GM10266 (cell line): ENCODE data around the gene RYR3.
"Not testable (repeated sequence)": the region's sequence is repeated elsewhere in the genome, so short reads cannot be mapped to it uniquely, and the experiment has no call there.

ENCODE experiments used
- DNase-seq: peaks from one replicate; pipeline ENCODE4 v3.0.0; 2012; ENCODE audit errors: extremely low spot score
- TF ChIP-seq, protein P1 (sequence below): IDR thresholded peaks from 2 replicates; pipeline ENCODE4 v1.5.1; 2012; ENCODE audit warnings: mild to moderate bottlenecking, low read depth; ENCODE audit not compliant: control insufficient read depth, insufficient read depth; ENCODE audit errors: missing control alignments

Gene RYR3

DNA sequence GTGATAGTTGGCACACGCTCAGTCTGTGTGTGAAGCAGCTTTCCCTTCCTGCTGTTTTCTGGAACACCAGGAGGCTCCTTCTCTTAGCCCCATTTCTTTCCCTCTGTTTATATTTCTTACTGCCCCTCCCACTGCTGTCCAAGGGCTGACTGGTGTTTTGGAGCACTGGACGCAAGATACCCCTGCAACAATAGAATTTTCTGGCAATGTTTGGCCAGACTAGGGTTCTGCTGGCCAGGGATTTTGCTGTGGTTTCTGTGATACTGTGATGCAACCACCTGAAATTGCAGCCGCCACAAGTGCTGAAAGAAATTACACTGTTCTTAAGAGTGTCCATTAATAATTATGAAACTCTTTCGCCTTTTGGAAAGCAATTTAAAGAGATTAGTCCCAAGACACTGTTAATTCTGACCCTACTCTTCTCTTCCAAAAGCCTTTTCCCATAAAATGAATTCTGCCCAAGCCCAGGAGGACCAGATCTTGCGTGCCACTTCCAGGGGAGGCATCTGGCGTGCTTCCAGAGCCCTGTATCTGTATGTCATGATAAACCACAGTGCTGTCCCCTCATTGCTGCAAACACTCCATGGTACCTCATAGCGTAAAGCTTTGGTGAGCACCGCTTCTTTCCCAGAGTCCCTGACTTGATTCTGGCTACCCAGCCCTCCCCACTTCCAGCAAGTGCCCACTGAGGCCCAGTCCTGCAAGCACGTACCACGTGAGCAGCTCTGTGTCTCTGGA, 498.1 kb downstream of the RYR3 start:
- DNase-seq: no peak
- TF ChIP-seq, protein P1, sequence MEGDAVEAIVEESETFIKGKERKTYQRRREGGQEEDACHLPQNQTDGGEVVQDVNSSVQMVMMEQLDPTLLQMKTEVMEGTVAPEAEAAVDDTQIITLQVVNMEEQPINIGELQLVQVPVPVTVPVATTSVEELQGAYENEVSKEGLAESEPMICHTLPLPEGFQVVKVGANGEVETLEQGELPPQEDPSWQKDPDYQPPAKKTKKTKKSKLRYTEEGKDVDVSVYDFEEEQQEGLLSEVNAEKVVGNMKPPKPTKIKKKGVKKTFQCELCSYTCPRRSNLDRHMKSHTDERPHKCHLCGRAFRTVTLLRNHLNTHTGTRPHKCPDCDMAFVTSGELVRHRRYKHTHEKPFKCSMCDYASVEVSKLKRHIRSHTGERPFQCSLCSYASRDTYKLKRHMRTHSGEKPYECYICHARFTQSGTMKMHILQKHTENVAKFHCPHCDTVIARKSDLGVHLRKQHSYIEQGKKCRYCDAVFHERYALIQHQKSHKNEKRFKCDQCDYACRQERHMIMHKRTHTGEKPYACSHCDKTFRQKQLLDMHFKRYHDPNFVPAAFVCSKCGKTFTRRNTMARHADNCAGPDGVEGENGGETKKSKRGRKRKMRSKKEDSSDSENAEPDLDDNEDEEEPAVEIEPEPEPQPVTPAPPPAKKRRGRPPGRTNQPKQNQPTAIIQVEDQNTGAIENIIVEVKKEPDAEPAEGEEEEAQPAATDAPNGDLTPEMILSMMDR: no peak

DNA sequence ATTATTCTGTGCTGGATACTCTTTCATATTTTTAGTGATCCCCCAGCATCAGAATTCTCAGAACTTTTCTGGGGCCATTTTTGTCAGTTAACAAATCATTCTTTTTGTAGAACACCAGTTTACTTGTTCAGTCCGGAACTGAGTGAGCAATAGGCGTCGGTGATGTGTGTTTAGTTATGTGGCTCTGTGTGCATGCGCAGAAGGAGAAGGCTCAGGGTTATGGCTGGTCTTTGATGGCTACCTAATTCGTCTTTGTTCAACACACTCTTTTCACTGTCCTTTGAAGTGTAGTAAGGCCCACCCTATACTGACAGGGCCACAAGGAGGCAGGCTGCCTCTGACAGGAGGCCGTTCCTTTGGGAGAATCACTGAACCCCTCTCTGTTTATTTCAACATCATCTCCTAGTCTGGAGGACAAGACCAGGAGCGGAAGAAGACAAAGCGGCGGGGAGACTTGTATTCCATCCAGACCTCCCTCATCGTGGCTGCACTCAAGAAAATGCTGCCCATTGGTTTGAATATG, 499.4 kb downstream of the RYR3 start:
- TF ChIP-seq, protein P1: no peak
- DNase-seq: no peak

DNA sequence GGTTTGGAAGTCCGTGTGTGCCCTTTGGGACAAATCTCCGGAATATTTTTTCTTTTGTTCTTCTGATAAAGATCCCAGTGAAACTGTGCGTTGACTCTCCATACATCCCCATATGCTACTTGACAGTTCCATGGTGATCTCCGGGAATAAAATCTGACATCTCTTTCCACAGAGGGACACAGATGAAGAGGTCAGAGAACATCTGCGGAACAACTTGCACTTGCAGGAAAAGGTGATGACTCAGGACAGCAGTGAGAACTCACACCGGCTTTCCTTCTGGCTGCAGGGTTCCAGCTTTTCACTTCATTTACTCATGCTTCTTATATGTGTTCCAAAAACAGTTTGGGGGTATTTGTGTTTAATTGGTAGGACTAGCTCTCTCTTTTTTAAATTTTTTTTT, 500.0 kb downstream of the RYR3 start:
- TF ChIP-seq, protein P1: no peak
- DNase-seq: no peak

DNA sequence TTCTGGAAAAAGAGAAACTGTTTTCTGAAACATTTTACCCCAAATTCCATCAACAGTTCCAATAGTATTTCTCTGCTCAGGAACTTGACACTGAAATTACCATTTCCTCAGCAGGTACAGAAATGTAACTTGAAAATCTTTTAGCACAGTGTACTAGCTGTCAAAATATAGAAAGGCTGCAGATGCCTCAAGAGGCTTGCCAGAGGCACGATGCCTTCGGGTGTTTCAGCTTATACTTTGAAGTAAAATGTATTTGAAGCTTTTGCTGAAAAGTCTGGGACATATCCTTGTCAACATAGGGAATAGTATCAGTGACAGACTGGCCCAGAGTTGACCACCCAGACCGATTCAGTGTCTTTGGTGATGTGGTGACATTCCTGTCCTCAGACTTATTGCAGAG, 503.1 kb downstream of the RYR3 start:
- DNase-seq: no peak
- TF ChIP-seq, protein P1: no peak

DNA sequence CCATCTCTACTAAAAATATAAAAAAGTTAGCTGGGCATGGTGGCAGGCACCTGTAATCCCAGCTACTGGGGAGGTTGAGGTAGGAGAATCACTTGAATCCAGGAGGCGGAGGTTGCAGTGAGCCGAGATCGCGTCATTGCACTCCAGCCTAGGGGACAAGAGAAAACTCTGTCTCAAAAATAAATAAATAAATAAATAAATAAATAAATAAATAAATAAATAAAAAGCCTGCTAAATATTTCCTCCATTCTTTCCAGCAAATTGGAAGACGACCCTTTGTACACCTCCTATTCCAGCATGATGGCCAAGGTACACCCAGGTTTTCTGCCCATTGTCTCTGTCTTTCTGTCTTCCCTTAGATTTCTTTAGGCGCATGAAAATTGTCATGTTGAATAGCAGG, 508.7 kb downstream of the RYR3 start:
- not testable (repeated sequence) for DNase-seq

DNA sequence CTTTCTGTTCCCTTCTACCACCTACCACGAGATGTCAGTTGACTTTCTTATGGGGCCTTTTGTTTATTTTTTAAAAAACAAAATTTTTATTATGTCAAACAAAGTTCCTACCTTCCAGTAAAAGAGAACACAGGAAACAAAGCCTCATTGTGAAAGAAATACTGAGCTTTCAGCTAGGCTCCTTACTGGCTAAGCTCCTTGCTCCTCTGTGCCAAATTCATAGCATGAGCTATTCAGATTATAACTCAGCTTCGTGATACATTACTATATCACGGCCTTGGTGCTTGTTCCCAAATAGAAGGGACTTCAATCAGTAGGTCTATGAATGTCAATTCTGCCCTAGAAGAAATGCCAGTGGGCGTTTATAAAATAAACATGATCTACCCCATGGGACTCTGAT, 511.7 kb downstream of the RYR3 start:
- TF ChIP-seq, protein P1: no peak
- no peak for DNase-seq

DNA sequence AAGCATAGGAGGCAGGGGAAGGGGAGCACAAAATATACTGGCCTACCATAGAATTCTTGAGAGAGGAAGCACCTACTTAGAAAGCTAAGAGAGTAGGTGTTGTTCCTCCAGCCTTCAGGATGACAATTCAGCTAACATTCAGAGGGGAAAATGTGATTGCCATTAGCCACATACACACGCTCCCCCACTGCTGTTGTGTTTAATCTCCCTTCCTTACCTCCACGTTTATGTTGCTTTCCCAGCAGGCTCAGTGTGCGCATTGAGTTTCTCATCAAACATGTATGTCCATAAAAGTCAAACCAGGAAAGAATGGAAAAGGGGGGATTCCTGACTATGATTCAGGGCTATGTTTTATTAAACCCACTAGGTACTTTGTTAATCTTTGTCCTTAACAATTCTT, 512.4 kb downstream of the RYR3 start:
- TF ChIP-seq, protein P1: no peak
- no peak for DNase-seq
